H9 (cell line): ENCODE data around the gene NTRK3. TPM values are rescaled to one million over a fixed set of nuclear protein-coding genes. Genes with fewer than 3 reads are reported as not detected.

Source experiments
- DNase-seq: peaks from one replicate; pipeline ENCODE4 v3.0.0-alpha.2; 2017
- H2AFZ ChIP-seq: one replicate; pipeline ENCODE4 v1.6.1; 2013; ENCODE audit warnings: mild to moderate bottlenecking, low read length, control low read depth, moderate library complexity
- H2AK5ac ChIP-seq: 2 replicates; pipeline ENCODE4 v1.6.1; 2013; ENCODE audit warnings: low read length, control low read depth, mixed read lengths; ENCODE audit not compliant: insufficient read length
- H2BK120ac ChIP-seq: one replicate; pipeline ENCODE4 v1.6.1; 2013; ENCODE audit warnings: low read depth, mild to moderate bottlenecking, low read length, control low read depth, inconsistent platforms; ENCODE audit not compliant: poor library complexity, severe bottlenecking
- H2BK12ac ChIP-seq: 2 replicates; pipeline ENCODE4 v1.6.1; 2013; ENCODE audit warnings: low read length, control low read depth, mixed read lengths, low read depth; ENCODE audit not compliant: insufficient read length
- H2BK15ac ChIP-seq: 2 replicates; pipeline ENCODE4 v1.6.1; 2013; ENCODE audit warnings: low read depth, low read length, control low read depth
- H2BK20ac ChIP-seq: one replicate; pipeline ENCODE4 v1.6.1; 2013; ENCODE audit warnings: low read depth, mild to moderate bottlenecking, low read length, control low read depth, inconsistent platforms; ENCODE audit not compliant: poor library complexity, severe bottlenecking
- H2BK5ac ChIP-seq: 2 replicates; pipeline ENCODE4 v1.6.1; 2013; ENCODE audit warnings: low read length, control low read depth, mixed read lengths; ENCODE audit not compliant: insufficient read length
- H3K14ac ChIP-seq: 2 replicates; pipeline ENCODE4 v1.6.1; 2013; ENCODE audit warnings: low read length, control low read depth; ENCODE audit not compliant: insufficient read depth
- H3K18ac ChIP-seq: 2 replicates; pipeline ENCODE4 v1.6.1; 2013; ENCODE audit warnings: low read depth, mild to moderate bottlenecking, mixed read lengths, low read length, control low read depth; ENCODE audit not compliant: insufficient read length
- H3K23ac ChIP-seq: 2 replicates; pipeline ENCODE4 v1.6.1; 2013; ENCODE audit warnings: low read length, control low read depth, mixed read lengths, low read depth; ENCODE audit not compliant: insufficient read length
- H3K23me2 ChIP-seq: 2 replicates; pipeline ENCODE4 v1.6.1; 2013; ENCODE audit warnings: low read depth, mild to moderate bottlenecking, mixed read lengths, low read length, control low read depth; ENCODE audit not compliant: insufficient read length, poor library complexity, severe bottlenecking
- H3K27ac ChIP-seq: 2 replicates; pipeline ENCODE4 v1.5.1; 2013; ENCODE audit warnings: low read length, control low read depth, mixed read lengths, low read depth; ENCODE audit not compliant: insufficient read length
- H3K27me3 ChIP-seq: 2 replicates; pipeline ENCODE4 v1.6.1; 2013; ENCODE audit warnings: low read length, control low read depth, inconsistent platforms; ENCODE audit not compliant: insufficient read depth
- H3K4ac ChIP-seq: 2 replicates; pipeline ENCODE4 v1.6.1; 2013; ENCODE audit warnings: low read depth, mild to moderate bottlenecking, control low read depth, inconsistent platforms, low read length, moderate library complexity
- H3K4me1 ChIP-seq: 2 replicates; pipeline ENCODE4 v1.6.1; 2013; ENCODE audit warnings: low read length, control low read depth, inconsistent platforms; ENCODE audit not compliant: insufficient read depth
- H3K4me2 ChIP-seq: 2 replicates; pipeline ENCODE4 v1.6.1; 2013; ENCODE audit warnings: low read length, control low read depth, mixed read lengths; ENCODE audit not compliant: insufficient read length, insufficient read depth
- H3K56ac ChIP-seq: 2 replicates; pipeline ENCODE4 v1.6.1; 2013; ENCODE audit warnings: low read depth, mild to moderate bottlenecking, mixed read lengths, low read length, control low read depth; ENCODE audit not compliant: insufficient read length
- H3K79me1 ChIP-seq: 2 replicates; pipeline ENCODE4 v1.6.1; 2013; ENCODE audit warnings: low read depth, mild to moderate bottlenecking, moderate library complexity, low read length, control low read depth, inconsistent platforms; ENCODE audit not compliant: insufficient read depth, poor library complexity, severe bottlenecking
- H3K79me2 ChIP-seq: 2 replicates; pipeline ENCODE4 v1.6.1; 2013; ENCODE audit warnings: low read length, control low read depth, inconsistent platforms; ENCODE audit not compliant: insufficient read depth
- H3K9ac ChIP-seq: 2 replicates; pipeline ENCODE4 v1.6.1; 2013; ENCODE audit warnings: low read length, control low read depth, mixed read lengths; ENCODE audit not compliant: insufficient read length; ENCODE audit errors: extremely low read depth
- H3K9me3 ChIP-seq: one replicate; pipeline ENCODE4 v1.6.1; 2013; ENCODE audit warnings: low read depth, low read length, inconsistent platforms; ENCODE audit not compliant: control insufficient read depth
- H3T11ph ChIP-seq: one replicate; pipeline ENCODE4 v1.6.1; 2013; ENCODE audit warnings: mild to moderate bottlenecking, low read length, control low read depth, inconsistent platforms
- H4K20me1 ChIP-seq: one replicate; pipeline ENCODE4 v1.6.1; 2013; ENCODE audit not compliant: control insufficient read depth, insufficient read length, insufficient read depth
- H4K5ac ChIP-seq: 2 replicates; pipeline ENCODE4 v1.6.1; 2013; ENCODE audit warnings: low read depth, mild to moderate bottlenecking, mixed read lengths, low read length, control low read depth; ENCODE audit not compliant: insufficient read length
- H4K8ac ChIP-seq: replicated peaks from 2 replicates; pipeline ENCODE4 v1.6.1; 2013; ENCODE audit warnings: low read length, control low read depth, mixed read lengths, low read depth; ENCODE audit not compliant: insufficient read length
- H4K91ac ChIP-seq: 2 replicates; pipeline ENCODE4 v1.6.1; 2013; ENCODE audit warnings: low read depth, mild to moderate bottlenecking, moderate library complexity, mixed read lengths, low read length, control low read depth; ENCODE audit not compliant: insufficient read length
- H3K27ac Mint-ChIP-seq, 3 experiments: 2 replicates in 2 of 3; 3 replicates in 1 of 3; pipeline ENCODE4 v1.8.0; 2020 to 2021; ENCODE audit warnings: mixed read lengths in 3 of 3, mild to moderate bottlenecking in 1 of 3, moderate library complexity in 1 of 3
- H3K27me3 Mint-ChIP-seq: 2 replicates; pipeline ENCODE4 v1.8.0; 2021; ENCODE audit warnings: low read depth, mild to moderate bottlenecking, moderate library complexity, mixed read lengths
- H3K36me3 Mint-ChIP-seq, 3 experiments: 2 replicates in 2 of 3; 3 replicates in 1 of 3; pipeline ENCODE4 v1.8.0; 2020 to 2021; ENCODE audit warnings: low read depth in 3 of 3, mixed read lengths in 3 of 3; ENCODE audit not compliant: insufficient read depth in 1 of 3
- H3K4me1 Mint-ChIP-seq, 2 experiments: 2 replicates each; pipeline ENCODE4 v1.8.0; 2020; ENCODE audit warnings: mixed read lengths in 2 of 2
- H3K4me3 Mint-ChIP-seq, 2 experiments: 2 replicates in 1 of 2; 3 replicates in 1 of 2; pipeline ENCODE4 v1.8.0; 2020 to 2021; ENCODE audit warnings: mild to moderate bottlenecking in 2 of 2, mixed read lengths in 2 of 2, moderate library complexity in 1 of 2
- H3K9me3 Mint-ChIP-seq, 2 experiments: 2 replicates in 1 of 2; 3 replicates in 1 of 2; pipeline ENCODE4 v1.8.0; 2020; ENCODE audit warnings: mild to moderate bottlenecking in 2 of 2, mixed read lengths in 2 of 2, moderate library complexity in 1 of 2
- CTCF ChIP-seq: fragments of 200-600 bp; sonication (generic); conservative IDR thresholded peaks from 3 replicates; pipeline ENCODE4 v1.8.0; 2021; ENCODE audit warnings: antibody characterized with exemption, mild to moderate bottlenecking
- WGBS: extraction: QIAGEN DNeasy Blood & Tissue Kit; methylation state at CpG from one replicate; pipeline ENCODE4 v1.1.7; 2013; ENCODE audit warnings: missing lambda C conversion rate, low lambda C conversion rate, mixed read lengths; ENCODE audit not compliant: insufficient read length; ENCODE audit errors: extremely low coverage; 5-methylcytosine and 5-hydroxymethylcytosine counted together
- total RNA-seq: library from RNA; stranded (reverse); gene quantifications from 2 replicates; pipeline ENCODE4 v1.2.1, GENCODE V29; 2021

Gene NTRK3
- total RNA-seq, 1 experiment from 2014 or later = 2.5 TPM

GRCh38 chr15:87986776-87987175 is 269.8 kb downstream of the NTRK3 start:
- WGBS = no CpG with 5 or more reads among the region's 2 CpGs
- Mint-ChIP-seq H3K4me3 (no peak overlapping the region), H3K27ac (no peak overlapping the region)

More at GRCh38 chr15:87986776-87987175, 269.8 kb downstream of the NTRK3 start:
- no peak overlapping the region for H3K4me2 ChIP-seq
- no peak overlapping the region for H3K27ac ChIP-seq
- H2BK15ac ChIP-seq = no peak overlapping the region
- H3K4ac ChIP-seq = no peak overlapping the region
- no peak overlapping the region for H2AK5ac ChIP-seq
- H3K56ac ChIP-seq = no peak overlapping the region
- no peak overlapping the region for H3K18ac ChIP-seq
- H3K79me2 ChIP-seq = no peaks in the 10 kb centered on the region
- H2AFZ ChIP-seq = no peak overlapping the region
- H3K9me3 Mint-ChIP-seq = no peaks in the 10 kb centered on the region
- H4K5ac ChIP-seq = no peak overlapping the region
- no peaks in the 10 kb centered on the region for H3K4me1 ChIP-seq
- H4K8ac ChIP-seq = no peak overlapping the region
- DNase-seq = no peak
- H3K27me3 Mint-ChIP-seq = no peaks in the 10 kb centered on the region; the same call in 1 of the 2 replicates
- H3K9ac ChIP-seq = no peak overlapping the region
- H4K91ac ChIP-seq = no peak overlapping the region
- no peak overlapping the region for H2BK20ac ChIP-seq
- no peaks in the 10 kb centered on the region for H3K4me1 Mint-ChIP-seq
- no peak for TF ChIP-seq CTCF
- no peaks in the 10 kb centered on the region for H3K9me3 ChIP-seq
- H2BK12ac ChIP-seq = no peak overlapping the region
- no peak overlapping the region for H3K23ac ChIP-seq
- no peak overlapping the region for H3K14ac ChIP-seq
- no peaks in the 10 kb centered on the region for H4K20me1 ChIP-seq
- H3K79me1 ChIP-seq = no peaks in the 10 kb centered on the region
- no peaks in the 10 kb centered on the region for H3K27me3 ChIP-seq
- H3T11ph ChIP-seq = no peak overlapping the region
- no peaks in the 10 kb centered on the region for H3K36me3 Mint-ChIP-seq
- H2BK120ac ChIP-seq = no peak overlapping the region
- no peaks in the 10 kb centered on the region for H3K23me2 ChIP-seq
- no peak overlapping the region for H2BK5ac ChIP-seq
